HG03342 (cell line): ENCODE results near the gene OR1F1.
"Not testable (repeated sequence)": the region's sequence is repeated elsewhere in the genome, so short reads cannot be mapped to it uniquely, and the experiment has no call there.

ENCODE experiments used
- ATAC-seq: cut with Tn5 transposase; IDR thresholded peaks from one replicate; pipeline ENCODE4 v1.9.1; 2021; ENCODE audit warnings: mild to moderate bottlenecking, moderate library complexity; ENCODE audit not compliant: unreplicated experiment

The OR1F1 gene

DNA sequence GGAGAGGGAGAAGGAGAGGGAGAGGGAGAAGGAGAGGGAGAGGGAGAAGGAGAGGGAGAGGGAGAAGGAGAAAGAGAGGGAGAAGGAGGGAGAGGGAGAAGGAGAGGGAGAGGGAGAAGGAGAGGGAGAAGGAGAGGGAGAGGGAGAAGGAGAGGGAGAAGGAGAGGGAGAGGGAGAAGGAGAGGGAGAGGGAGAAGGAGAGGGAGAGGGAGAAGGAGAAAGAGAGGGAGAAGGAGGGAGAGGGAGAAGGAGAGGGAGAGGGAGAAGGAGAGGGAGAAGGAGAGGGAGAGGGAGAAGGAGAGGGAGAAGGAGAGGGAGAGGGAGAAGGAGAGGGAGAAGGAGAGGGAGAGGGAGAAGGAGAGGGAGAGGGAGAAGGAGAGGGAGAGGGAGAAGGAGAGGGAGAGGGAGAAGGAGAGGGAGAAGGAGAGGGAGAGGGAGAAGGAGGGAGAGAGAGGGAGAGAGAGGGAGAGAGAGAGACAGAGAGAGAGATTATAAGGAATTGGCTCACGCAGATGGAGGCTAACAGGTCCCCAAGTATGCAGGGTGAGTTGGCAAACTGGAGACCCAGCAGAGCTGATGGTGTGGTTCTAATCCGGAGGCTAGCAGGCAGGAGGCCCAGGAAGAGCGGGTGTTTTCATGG lies 9.8 kb downstream of the OR1F1 start:
- not testable (repeated sequence) for ATAC-seq

DNA sequence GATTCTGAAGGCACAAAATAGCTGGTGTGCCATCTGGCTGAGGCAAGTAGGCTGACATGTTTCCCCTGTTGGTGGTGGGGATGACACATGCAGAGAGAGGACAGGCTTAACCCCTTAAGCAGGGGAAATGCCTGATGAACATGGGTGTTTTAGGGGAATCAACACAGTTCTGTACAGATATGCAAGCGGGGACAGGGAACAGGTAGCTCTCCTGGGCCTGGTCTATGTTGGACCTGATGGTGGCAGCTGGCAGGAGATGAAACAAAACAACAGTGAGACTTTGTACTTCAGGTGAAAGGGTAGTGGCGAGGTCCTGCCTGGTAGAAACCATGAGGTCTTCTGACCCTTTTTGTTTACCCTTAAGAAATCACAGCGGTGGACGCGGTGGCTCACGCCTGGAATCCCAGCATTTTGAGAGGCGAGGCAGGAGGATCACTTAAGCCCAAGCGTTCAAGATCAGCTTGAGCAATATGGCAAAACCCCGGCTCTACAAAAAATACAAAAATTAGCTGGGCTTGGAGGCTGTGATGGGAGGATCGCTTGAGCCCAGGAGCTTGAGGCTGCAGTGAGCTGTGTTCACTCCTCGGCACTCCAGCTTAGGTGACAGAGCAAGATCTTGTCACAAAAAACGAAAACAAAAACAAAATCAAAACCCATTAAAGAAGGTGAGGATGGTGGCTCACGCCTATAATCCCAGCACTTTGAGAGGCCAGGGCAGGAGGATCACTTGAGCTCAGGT lies 10.5 kb downstream of the OR1F1 start:
- ATAC-seq: no peak

DNA sequence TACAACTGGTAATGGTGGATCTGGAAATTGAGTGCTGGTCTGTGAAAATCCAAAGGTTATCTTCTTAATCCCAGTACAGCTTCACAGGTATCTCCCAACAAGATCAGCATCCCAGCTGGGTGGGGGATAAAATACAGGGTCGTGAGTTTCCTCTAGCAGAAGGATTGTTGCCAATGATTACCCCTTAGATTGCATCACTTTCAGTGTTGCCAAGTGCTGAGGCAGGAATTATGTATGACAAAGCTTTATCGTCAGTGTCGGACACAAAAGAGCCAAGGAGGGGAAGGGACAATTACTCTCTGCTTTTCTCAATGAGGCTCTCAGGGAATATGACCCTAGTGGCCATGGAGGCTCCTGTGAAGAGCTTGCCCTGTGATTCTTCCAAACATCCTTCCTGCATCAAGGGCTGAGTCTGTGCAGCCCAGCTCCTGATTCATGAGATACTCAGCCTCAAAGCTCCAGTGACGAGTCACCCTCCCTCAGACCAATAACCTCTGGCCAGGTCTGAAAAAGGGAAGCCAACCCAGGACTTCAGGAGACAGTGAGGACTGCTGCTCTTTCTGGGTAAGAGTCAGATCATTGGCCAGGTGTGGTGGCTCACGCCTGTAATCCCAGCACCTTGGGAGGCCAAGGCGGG lies 15.0 kb downstream of the OR1F1 start:
- no peak for ATAC-seq

DNA sequence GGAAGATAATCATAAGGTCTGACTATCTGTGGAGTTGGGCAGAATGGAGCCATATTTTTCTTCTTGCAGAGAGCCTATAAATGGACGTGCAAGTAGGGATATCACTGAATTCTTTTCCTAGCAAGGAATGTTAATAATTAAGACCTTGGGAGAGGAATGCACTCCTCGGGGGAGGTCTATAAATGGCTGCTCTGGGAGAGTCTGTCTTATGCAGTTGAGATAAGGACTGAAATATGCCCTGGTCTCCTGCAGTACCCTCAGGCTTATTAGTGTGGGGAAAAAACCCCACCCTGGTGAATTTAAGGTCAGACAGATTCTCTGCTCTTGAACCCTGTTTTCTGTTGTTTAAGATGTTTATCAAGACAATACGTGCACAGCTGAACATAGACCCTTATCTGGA lies 17.9 kb downstream of the OR1F1 start:
- not testable (repeated sequence) for ATAC-seq

DNA sequence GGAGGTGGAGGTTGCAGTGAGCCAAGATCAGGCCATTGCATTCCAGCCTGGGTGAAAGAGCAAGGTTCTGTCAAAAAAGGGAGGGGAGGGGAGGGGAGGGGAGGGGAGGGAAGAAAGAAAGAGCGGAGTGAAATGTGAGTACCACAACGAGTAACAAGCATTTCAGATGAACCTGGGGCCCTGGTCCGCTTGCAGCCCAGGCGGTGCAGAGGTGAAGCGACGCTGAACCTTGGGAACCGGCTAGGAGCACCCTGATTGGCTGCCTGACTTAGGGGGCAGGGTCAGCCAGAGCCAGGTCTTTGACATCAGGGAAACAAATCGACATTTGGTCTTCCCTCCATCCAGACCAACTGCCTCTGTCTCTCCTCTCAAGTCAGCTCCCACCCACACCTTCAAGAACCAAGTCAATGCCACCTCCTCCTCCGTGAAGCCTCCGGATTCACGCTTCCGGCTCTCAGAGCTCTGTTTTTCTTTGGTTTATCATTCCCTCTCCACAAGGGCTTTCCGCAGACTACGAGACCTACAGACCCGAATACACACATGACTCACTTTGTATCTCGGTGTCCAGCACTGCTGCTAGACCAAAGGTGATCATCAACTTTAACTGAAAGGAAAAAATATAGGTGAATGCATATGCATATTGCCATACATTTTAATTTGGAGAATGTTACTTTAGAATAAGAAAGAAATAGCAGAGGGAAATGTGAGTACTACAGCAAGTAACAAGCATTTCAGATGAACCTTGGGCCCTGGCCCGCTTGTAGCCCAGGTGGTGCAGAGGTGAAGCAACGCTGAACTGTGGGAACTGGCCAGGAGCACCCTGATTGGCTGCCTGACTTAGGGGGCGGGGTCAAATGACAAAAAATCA lies 19.3 kb downstream of the OR1F1 start:
- no peak for ATAC-seq

DNA sequence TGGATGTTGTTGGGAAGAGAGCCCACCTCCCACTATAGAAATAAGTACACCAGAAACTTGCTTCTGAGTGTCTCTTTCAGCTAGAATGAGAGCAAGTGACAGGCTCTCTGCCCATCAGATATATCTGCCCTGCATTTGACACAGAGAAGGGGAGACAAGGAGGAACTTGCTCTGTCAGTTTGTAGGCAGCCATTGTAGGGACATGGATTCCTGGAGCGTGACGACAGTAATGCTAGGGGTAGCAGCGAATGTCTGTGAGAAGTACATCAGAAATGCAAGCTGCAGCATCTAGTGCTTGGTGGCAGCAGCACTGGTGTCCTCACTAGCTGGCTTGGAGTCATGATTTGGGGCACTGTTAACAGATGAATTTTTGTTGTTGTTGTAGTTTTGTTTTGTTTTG lies 24.0 kb downstream of the OR1F1 start:
- ATAC-seq: no peak

DNA sequence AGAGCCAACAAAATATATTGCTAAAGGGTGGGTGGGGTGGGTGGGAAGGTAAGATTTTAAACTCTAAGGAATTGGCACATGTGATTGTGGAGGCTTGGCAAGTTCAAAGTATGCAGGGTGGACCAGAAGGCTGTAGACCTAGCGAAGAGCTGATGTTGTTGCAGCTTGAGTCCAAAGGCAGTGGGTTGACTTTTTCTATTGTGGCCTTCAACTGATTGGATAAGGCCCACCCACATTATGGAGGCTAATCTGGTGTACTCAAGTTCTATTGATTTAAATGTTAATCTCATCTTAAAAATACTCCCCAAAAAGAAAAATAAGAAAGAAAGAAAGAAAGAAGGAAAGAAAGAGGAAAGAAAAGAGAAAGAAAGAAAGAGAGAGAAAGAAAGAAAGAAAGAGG lies 24.6 kb downstream of the OR1F1 start:
- no peak for ATAC-seq

DNA sequence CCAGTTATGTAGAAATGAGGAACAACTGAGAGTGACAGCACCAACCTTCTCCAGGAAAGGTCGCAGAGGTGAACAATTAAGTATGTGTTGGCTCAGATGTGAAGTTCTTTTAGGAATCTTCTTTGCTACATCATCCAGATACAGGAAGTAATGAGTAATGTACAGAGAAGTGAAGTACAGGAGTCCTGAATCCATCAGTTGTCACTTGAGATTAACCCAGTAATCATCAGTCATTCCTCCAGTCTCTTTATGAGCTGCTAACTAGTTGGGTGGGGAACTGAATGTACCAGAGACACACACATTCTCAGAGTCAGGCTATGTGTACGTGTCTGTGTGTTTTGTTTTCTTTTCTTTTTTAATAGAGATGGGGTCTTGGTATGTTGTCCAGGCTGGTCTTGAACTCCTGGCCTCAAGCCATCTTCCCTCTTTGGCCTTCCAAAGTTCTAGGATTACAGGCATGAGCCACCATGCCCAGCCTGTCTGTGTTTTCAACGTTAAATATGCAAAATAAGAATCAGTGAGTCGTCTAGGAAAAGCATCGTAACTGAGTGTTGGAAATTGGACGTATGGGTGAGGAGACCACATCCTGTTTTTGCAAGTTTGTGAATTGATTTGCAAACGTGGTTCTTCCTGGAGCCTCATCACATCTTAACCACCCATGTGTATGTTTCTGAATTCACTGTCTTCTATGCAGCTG lies 27.0 kb downstream of the OR1F1 start:
- ATAC-seq: no peak

DNA sequence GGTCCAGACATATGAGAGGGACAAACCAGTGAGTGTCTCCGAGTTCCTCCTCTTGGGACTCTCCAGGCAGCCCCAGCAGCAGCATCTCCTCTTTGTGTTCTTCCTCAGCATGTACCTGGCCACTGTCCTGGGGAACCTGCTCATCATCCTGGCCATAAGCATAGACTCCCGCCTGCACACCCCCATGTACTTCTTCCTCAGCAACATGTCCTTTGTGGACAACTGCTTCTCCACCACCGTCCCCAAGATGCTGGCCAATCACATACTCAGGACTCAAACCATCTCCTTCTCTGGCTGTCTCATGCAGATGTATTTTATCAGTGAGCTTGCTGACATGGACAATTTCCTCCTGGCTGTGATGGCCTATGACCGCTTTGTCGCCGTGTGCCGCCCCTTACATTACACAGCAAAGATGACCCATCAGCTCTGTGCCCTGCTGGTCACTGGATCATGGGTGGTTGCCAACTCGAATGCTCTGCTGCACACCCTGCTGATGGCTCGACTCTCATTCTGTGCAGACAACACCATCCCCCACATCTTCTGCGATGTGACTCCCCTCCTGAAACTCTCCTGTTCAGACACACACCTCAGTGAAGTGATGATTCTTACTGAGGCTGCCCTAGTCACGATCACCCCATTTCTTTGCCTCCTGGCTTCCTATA lies 27.7 kb downstream of the OR1F1 start:
- ATAC-seq: no peak

DNA sequence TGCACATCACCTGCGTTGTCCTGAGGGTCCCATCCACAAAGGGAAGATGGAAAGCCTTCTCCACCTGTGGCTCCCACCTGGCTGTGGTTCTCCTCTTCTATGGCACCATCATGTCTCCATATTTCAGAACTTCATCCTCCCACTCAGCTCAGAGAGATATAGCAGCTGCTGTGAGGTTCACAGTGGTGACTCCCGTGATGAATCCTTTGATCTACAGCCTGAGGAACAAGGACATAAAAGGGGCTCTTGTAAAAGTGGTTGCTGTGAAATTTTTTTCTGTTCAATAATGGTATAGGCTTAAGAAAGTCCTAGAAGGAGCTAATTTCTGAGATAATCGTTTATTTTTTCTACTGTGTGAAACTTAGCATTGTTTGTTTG lies 28.2 kb downstream of the OR1F1 start:
- no peak for ATAC-seq

DNA sequence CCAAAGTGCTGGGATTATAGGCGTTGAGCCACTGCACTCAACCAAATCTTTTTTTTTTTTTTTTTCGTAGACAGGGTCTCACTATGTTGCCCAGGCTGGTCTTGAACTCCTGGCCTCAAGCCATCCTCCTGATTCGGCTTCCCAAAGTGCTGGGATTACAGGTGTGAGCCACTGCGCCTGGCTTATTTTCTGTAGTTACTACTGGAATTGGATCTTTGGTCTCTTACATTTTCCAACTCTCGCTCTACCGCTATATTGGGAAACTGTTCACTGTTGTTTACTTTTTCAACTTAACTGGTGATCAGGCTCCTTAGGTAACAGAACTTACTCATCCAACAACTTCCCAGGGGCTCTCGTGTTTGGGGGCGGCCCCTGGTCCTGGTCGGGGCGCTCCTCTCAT lies 32.8 kb downstream of the OR1F1 start:
- no peak for ATAC-seq

DNA sequence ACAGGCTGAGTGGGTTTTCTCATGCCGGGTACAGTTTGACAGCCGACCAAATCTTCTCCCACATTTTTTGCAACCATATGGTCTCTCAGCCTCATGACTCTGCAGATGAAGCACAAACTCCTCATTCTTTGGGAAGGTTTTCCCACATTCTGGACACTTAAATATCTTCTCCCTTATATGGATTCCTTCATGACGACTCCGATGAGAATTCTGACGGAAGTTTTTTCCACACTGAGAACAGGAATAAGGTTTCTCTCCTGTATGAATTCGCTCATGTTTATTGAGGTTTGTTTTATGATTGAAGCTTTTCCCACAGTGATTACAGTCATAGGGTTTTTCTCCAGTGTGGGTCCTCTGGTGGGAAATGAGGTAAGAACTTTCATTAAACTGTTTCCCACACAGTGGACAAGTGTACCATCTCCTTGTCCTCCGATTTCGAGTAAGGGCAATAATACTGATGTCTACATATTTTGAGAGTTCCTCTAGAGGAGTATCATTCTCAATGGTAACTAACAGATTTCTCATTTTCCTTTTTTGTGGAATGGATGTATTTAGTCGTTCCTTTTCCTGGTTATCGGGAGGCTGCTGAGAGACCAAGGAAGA lies 36.0 kb downstream of the OR1F1 start:
- ATAC-seq: no peak

DNA sequence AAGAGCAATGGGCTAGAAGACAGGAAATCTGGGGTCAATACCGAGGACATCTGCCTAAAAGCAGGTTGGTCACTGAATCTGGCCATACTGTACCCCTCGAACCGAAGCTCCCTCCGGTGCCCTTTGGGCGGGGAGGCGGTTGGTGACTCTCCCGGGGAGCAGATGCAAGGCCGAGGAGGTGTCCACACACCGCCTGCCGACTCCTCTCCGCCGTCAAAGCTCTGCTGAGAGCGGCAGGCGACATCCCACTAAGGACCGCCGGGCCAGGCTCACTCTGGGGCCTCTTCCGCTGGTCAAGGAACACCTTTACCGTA lies 46.5 kb downstream of the OR1F1 start:
- no peak for ATAC-seq

DNA sequence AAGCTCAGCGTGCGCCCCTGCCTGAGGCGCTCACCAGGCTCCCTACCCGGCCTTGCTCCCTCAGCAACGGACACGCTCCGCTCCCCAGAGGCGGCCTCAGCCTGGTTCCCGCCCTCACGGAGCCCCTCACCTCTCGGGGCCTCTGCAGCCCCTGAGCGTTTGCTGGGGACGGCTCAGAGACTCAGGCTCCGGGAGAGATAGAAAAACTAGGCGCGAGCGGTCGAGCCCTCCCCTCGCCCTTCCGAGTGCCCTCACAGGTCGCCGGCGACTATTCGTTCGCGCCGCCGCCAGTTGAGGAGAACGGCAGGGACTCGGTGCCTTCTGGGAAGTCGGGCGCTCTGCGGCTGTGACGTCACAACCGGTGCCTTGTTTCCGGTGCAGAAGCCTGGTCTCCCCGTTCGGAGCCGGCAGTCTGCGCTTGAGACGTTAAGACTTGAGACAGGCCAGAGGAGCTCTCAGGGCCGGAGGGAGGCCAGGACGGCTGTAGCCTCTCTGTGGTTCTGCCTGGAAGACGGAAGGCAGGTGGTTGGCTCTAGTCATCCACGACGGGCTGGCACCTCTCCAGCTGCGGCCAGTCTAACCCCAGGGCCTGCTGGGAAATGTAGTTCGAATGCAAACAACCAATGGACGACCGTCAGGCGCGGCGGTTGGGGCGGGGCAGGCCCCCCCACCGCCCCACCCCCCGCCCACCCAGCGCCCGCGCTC lies 47.0 kb downstream of the OR1F1 start, which contains the start of gene ZNF200:
ZNF200 (minus strand) TSS at position 302 of the 705 bp plus-strand sequence. CDS start 1,403 bp downstream, outside the sequence.
- peak; percentile 89 for ATAC-seq

DNA sequence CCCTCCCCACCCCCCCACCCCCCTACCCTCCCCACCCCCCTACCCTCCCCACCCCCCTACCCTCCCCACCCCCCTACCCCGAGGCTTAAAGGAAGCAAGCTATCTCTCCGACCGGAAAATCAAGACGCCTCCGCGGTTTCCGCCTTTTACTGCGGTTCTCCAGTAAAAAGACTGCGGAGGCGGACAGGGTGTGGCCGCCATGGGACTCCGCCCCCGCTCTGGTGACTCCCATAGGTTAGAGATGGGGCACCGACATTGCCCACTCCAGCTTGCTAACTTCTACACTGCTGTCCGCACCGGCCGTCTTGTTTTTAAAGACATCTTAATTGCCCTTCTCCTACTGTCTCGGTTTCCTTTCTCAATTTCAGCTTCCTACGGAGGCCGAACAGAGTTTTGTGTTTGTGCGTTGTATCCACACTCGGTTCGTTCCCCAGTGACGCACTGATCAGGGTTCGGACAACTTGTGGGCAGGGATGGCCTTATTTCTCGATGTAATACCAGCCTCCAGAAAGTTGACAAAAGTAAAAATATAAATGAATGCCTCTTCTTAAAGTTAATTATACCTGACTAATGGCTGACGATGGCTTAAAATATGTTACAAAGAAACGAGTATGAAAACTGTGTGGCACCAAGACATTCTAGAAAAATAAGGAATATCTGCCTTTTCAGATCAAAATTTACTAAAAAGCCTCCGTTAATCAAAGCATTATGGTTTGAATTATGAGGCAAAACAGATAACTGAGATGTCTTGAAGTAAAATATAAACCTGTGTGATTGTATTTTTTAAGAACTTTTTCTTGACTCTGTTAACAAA lies 48.1 kb downstream of the OR1F1 start:
- ATAC-seq: no peak

DNA sequence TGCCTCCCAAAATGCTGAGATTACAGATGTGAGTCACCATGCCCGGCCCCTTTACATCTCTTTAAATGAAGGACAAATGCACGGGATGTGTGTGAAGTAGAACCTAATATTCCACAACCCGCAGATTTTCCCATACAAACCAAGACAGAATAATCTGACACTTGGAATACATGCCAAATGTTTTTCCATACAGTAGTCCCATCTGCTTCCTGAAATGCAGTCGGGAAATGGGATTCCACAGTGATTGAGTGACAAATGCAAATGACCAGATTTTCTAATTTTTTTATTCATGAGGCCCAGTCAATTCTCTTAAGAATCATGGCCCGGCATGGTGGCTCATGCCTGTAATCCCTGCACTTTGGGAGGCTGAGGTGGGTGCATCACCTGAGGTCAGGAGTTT lies 53.8 kb downstream of the OR1F1 start:
- no peak for ATAC-seq

DNA sequence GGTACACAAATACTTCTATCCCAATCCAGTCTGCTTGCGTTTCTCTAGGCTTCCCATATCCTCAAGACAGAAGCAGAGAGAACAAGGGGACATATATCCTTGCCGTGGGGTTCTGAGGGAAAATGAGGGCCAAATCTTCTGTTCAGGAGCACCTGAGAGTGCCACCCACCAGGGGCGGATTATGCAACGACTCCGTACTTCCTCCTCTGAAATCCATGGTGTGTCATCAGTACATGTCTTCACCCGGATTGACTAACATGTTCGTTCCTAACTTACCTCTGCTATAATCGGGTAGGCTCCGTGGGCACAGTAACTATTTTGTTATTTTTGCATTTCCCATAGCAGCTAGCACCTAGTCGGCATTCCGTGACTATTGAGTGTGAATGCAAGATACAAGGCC lies 54.7 kb downstream of the OR1F1 start:
- no peak for ATAC-seq

DNA sequence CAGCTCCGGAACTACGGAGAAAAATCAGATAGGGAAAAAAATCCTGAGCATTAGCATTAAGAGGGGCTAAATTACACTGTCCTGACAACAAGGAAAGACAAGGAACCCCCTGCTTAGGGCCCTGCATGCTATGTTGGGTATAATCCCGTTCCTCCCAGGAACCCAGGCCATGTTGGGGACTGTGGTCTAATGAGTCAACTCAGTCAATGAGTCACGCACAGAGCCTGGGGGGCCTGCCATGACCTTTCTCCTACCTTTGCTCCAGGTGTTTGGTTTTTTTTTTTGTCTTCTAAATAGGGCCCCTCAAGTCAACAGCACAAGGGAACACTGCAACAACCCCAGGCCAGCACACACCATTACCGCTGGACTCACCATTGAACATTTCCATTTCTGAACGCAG lies 55.9 kb downstream of the OR1F1 start:
- ATAC-seq: no peak
